Sciatic nerve (tissue), 2 donors: Measurements from ENCODE around the gene KLHDC4. TPM values are rescaled to one million over a fixed set of nuclear protein-coding genes. Genes with fewer than 3 reads are reported as not detected.
"Not testable (repeated sequence)": the region's sequence is repeated elsewhere in the genome, so short reads cannot be mapped to it uniquely, and the experiment has no call there.

ENCODE experiments used
- ATAC-seq: fragments of 200-7000 bp; cut with Tn5 transposase; one replicate; pipeline ENCODE4 v1.9.1; 2020; ENCODE audit warnings: mild to moderate bottlenecking, moderate library complexity
- DNase-seq: peaks from one replicate; pipeline ENCODE4 v3.0.0-alpha.2; 2020; ENCODE audit warnings: low spot score
- intact Hi-C: fragments of 100-400 bp; cut with DNase I; formaldehyde crosslinking; loops from one replicate; pipeline ENCODE4 v1.14.2; 2022
- total RNA-seq: library from RNA; stranded (reverse); fragmentation: NEBNext Ultra II Directional; extraction: Animal tissue kit (Norgen Biotek cat#: 25700); gene quantifications from one replicate; pipeline ENCODE4 v1.2.1, GENCODE V29; 2021
- donor health status: DM: no; HTN: no; CAD: no.
- donor health status: DM: no; HTN: no; CAD: no.

The KLHDC4 gene
- total RNA-seq, 1 donor from 2014 or later: 41.5 TPM

- no peak for DNase-seq
- intact Hi-C loops: no loop called here
- peak; percentile 27 for ATAC-seq
Observed at GRCh38 chr16:87725596-87726235, 40.1 kb downstream of the KLHDC4 start.

DNA sequence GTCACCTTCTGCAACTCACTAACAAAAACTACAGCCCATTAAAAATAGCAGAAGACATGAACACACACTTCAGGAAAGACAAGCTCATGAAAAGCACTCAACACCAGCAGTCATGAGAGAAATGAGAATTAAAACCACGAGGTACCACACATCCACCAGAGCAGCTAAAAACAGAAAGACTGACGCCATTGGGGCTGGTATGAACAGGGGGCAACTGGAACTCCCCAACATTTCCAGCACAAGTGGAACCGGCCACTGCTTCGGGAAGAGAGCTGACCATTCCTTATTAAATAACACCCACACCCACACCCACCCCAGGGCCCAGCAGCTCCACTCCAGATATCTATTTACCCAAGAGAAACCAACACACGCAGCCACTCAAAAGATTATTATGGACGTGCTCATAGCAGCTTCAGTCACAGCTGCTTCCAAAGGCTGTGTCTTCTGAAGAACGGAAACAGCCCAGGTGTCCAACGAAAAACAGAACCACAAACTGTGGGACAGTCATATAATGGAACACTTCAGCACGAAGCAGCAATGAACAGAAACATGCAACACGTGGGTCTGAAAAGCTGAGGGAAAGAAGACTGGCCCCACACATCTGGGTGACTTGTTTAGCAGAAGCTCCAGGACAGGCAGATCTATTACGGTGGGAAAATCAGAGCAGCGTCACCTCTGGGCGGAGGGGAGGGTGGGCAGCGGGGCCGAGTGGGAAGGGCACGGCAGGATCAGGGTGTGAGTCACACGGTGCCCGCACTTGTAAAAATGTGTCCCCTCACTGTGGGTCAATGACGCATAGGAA is 41.1 kb downstream of the KLHDC4 start:
- DNase-seq (no peak), ATAC-seq (no peak)
- intact Hi-C loops: no loop called here

DNA sequence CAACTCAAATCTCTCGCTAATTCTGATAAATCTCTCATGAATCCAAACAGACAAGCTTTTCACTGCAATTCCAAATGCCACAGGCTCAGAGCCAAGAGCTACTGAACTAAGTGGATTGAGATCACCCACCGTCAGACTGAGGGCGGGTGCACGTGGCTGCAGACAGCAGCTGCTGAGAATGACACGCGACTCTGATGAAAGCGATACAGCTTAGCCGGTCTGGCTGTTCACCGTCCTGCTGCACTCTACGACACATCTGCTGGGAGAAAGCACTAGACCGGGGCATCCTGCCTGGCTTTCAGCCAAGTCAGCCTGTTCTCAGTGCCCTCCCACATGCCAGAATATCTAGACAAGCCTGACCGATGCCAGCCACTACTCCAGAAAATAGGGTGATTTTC is 42.6 kb downstream of the KLHDC4 start:
- peak; percentile 80 for DNase-seq
- intact Hi-C loops: no loop called here
- ATAC-seq: peak; percentile 92

DNA sequence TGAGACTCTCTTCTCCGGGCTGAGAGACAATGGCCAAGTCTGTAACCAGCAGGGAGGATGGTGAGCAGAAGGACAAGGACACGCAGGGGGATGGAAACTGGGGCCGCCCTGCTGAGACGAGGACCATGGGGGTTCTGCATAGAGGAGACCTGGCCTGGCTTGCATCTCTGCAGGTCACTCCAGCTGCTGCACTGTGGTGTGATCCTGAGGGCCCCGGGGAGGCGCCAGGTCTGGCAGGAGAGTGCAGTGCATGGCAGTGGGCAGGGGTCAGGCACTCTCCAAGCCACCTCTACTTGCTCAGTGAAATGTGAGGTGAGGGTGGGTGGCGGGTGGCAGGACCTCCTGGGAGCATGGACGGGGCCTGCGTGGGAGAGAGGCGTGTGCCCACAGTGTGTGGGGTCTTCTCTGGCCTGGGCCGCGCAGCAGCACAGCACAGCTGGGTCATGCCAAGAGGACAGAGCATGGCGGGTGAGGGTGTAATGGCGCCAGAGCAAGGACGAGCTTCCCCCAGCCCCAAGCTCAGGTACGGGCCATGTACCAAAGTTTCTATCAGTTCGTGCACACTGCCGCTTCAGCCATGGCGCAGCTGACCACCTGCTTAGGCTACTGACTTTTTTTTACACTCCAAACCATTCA is 43.1 kb downstream of the KLHDC4 start:
- ATAC-seq: peak; percentile 55
- intact Hi-C loops: no loop called here
- no peak for DNase-seq

DNA sequence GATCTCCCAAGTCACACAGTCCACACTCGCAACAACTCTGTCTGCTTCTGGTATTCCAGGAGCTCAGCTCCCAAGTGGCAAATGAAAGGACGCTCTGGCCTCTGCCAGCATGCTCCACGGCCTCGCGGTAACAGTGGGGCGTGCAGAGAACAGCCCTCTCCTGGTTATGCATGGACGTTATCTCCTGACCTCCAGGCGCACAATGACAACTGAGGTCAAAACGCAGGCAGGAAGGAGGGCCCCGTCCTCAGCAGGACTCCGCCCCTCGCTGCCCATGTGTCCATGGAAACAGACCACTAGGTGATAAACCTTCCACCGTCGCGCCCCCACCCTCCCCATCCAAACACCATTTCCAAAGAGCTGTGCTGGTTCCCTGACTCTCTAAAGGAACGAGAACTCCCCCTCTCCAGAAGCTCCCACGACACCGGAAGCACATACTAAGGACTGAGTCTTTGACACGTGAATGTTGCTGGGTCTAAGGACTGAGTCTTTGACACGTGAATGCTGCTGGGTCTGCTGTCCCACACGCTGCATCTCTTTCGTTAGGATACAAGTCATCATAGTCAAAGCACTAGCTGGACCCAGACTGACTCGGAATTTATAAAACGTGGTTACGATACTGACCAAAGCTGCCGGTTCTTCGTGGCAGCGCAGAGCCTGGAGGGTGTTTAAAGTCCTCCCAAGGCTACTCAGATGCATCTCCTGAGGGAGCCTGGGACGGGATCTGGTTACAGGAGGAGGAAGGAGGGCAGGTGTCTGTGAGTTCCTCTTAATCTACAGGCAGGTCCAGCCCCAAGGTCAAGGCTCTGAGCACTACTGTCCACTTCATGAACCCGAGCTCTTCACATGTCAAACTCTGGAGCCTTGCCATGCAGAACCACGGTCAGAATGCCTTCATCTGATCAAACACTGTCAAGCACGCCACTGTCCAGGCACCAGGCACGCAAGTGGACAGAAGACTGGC is 43.9 kb downstream of the KLHDC4 start:
- ATAC-seq (no peak), DNase-seq (no peak)
- intact Hi-C loops: no loop called here

DNA sequence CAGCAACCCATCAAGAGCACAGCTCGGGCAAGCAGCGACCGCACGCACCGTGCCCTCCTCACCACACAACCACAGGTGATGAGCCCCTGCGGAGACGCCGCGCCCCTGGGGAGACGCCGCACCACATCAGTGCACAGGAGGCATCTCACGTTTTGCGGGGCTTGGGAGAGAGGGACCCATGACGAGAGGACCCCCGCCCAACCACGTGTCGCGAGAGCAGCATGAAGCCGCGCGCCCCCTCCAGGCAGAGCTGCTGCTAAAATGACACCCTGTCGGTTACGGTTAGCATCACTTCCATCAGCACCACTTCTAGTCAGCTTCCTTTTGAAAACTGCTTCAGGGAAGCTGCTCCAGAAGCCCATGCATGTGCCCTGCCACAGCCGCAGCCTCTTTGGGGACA is 45.3 kb downstream of the KLHDC4 start:
- intact Hi-C loops: no loop called here
- ATAC-seq (no peak), DNase-seq (no peak)

DNA sequence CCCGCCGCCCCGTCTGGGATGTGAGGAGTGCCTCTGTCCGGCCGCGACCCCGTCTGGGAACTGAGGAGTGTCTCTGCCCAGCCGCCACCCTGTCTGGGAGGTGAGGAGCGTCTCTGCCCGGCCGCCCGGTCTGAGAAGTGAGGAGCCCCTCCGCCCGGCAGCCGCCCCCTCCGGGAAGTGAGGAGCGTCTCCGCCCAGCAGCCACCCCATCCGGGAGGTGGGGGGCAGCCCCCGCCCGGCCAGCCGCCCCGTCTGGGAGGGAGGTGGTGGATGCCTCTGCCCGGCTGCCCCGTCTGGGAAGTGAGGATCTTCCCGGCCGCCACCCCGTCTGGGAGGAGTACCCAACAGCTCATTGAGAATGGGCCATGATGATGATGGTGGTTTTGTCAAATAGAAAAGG is 47.0 kb downstream of the KLHDC4 start:
- ATAC-seq, intact Hi-C loops, DNase-seq: not testable (repeated sequence)

DNA sequence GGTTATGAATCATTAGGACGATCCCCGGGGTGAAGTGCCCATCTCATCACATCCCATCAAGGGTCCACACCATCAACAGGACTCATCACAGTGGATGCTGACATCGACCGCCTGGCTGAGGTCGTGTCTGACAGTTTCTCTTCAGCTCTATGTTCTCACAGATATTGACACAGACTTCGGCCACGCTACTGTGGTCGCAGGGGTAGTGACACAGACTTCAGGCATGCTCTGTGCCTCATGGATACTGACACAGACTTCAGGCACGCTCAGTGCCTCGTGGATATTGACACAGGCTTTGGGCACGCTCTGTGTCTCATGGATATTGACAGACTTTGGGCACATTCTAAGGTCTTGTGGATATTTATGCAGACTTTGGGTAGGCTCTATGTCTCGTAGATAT is 50.1 kb downstream of the KLHDC4 start:
- no peak for ATAC-seq
- no peak for DNase-seq
- intact Hi-C loops: no loop called here

DNA sequence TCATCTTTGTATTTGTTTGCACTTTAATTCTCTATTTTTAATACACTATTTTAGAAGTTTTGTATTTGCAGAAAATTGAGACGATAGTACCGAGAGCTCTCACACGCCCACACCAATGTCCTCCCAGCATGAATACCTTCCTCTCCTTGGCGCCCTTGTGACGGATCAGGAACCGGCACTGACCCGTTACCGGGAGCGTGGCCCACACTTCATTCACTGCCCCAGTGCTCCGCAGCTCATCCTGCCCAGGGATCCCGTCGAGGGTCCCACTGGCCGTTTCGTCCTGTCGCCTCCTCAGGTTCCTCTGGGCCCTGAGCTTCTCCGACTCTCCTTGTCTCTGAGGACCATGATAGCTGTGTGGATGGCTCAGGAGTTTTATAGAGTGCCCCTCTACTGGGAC is 50.6 kb downstream of the KLHDC4 start:
- DNase-seq (no peak), ATAC-seq (no peak)
- intact Hi-C loops: no loop called here

DNA sequence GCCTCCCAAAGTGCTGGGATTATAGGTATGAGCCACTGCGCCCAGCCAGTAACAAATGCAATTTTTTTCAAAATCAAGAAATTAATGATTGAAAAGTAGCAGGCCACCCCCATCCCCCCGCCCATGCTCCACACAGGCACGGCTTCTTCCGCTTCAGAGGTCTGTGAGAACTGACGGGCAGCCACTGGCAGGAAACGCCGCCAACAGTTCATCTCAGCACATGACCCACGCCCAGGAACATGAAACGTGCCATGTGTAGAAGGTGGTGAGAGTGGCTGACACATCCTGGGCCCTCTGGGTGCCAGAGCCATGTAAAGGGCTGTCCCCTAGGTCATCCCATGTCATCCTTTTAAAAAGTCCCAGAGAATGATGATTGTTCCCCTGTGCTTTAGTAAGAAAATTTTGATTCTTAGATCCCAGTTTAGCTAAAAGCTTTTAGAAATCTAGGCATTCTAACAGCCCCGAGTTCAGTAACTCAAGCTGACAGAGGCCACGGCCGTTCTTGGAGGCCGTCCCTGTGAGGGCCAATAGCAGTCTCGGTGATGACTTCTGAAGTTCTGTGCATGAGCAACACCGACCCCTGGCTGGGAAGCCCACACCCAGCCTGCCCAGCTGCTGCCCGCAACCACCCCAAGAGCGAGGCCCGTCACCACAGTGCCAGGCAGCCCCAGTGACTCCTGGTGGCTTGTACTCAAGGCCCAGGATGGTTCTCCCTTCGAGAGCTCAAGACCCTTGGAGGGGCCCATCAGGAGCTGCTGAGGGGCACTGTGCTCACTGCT is 52.1 kb downstream of the KLHDC4 start:
- DNase-seq: no peak
- ATAC-seq: no peak
- intact Hi-C loops: no loop called here

DNA sequence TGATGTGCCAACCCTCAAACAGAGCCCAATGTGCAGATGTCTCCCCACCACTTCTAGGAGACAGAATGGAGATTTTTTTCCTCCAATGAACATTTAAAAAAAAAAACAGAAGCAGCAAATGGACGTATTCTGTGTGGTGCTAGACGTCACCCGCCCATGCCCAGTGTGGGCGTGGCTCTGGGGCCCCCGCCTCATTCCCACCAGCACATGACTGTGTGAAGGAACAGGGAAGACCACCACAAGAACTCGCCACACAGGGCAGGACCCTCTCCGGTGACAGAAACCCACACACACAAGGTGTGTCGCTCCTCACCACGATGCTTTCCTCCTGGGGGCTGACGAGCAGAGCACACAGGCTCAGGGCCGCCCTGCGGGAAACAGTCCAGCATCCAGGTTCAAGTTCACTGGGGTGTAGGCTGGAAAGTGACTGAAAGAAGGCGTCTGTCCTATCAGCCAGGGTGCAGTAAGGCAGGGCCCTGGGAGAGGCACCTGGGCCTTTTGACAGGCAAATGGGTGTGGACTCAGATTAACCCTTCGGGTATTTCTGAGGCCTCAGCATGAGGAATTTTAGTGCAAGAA is 53.5 kb downstream of the KLHDC4 start:
- no peak for DNase-seq
- intact Hi-C loops: no loop called here
- no peak for ATAC-seq

GRCh38 chr16:87710887-87711286 is 54.9 kb downstream of the KLHDC4 start:
- ATAC-seq: no peak
- intact Hi-C loops: no loop called here
- DNase-seq: no peak

- DNase-seq: no peak
- intact Hi-C loops: no loop called here
- ATAC-seq: no peak
Observed at GRCh38 chr16:87709677-87710076, 56.1 kb downstream of the KLHDC4 start.

- DNase-seq: no peak
- intact Hi-C loops: no loop called here
- ATAC-seq: no peak
Observed at GRCh38 chr16:87708881-87709638, 56.7 kb downstream of the KLHDC4 start.

- intact Hi-C loops: no loop called here
- DNase-seq (no peak), ATAC-seq (no peak)
Observed at GRCh38 chr16:87707714-87708580, 57.8 kb downstream of the KLHDC4 start.

GRCh38 chr16:87707097-87707496 is 58.7 kb downstream of the KLHDC4 start:
- intact Hi-C loops: no loop called here
- DNase-seq: no peak
- ATAC-seq: no peak
